ENCODE measurements around the gene ACBD4. TPM values are rescaled to one million over a fixed set of nuclear protein-coding genes. Genes with fewer than 3 reads are reported as not detected.

Gene ACBD4
- total and polyA plus RNA-seq, 2 of the 13 experiments (the other 11 are each of a cell fraction or from before 2014, with no cell fraction given), result 16.1 to 26.9 TPM

GRCh38 chr17:45172541-45173286 lies 37.2 kb downstream of the ACBD4 start (continued):
- TF ChIP-seq ZNF724P (CRISPR knock-in tag; IDR thresholded peaks at IDR 0.05; ENCODE audit: borderline replicate concordance), result peak; percentile 85
- peak; percentile 39; the same call in 1 of the 2 replicates for TF ChIP-seq MZF1 (CRISPR knock-in tag; IDR thresholded peaks at IDR 0.05; ENCODE audit: borderline replicate concordance)
- TF ChIP-seq SNAPC2 (CRISPR knock-in tag; IDR thresholded peaks at IDR 0.05), result no peak
- TF ChIP-seq, protein P1, sequence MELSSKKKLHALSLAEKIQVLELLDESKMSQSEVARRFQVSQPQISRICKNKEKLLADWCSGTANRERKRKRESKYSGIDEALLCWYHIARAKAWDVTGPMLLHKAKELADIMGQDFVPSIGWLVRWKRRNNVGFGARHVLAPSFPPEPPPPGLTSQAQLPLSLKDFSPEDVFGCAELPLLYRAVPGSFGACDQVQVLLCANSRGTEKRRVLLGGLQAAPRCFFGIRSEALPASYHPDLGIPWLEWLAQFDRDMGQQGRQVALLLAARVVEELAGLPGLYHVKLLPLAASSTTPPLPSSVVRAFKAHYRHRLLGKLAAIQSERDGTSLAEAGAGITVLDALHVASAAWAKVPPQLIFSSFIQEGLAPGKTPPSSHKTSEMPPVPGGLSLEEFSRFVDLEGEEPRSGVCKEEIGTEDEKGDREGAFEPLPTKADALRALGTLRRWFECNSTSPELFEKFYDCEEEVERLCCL (CRISPR knock-in tag; IDR thresholded peaks at IDR 0.05; ENCODE audit: borderline replicate concordance), result no peak
- peak; percentile 71; the same call in 1 of the 2 replicates for TF ChIP-seq ZNF331 (CRISPR knock-in tag; IDR thresholded peaks at IDR 0.05)
- TF ChIP-seq, protein P2, sequence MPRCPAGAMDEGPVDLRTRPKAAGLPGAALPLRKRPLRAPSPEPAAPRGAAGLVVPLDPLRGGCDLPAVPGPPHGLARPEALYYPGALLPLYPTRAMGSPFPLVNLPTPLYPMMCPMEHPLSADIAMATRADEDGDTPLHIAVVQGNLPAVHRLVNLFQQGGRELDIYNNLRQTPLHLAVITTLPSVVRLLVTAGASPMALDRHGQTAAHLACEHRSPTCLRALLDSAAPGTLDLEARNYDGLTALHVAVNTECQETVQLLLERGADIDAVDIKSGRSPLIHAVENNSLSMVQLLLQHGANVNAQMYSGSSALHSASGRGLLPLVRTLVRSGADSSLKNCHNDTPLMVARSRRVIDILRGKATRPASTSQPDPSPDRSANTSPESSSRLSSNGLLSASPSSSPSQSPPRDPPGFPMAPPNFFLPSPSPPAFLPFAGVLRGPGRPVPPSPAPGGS (CRISPR knock-in tag; IDR thresholded peaks at IDR 0.05), result peak; percentile 31; the same call in 1 of the 2 replicates
- TF ChIP-seq ZNF543 (CRISPR knock-in tag; IDR thresholded peaks at IDR 0.05), result peak; percentile 84
- no peak for TF ChIP-seq ZNF720 (CRISPR knock-in tag; IDR thresholded peaks at IDR 0.05)
- TF ChIP-seq HOXA3 (CRISPR knock-in tag; IDR thresholded peaks at IDR 0.05), result peak; percentile 64
- TF ChIP-seq, protein P3, sequence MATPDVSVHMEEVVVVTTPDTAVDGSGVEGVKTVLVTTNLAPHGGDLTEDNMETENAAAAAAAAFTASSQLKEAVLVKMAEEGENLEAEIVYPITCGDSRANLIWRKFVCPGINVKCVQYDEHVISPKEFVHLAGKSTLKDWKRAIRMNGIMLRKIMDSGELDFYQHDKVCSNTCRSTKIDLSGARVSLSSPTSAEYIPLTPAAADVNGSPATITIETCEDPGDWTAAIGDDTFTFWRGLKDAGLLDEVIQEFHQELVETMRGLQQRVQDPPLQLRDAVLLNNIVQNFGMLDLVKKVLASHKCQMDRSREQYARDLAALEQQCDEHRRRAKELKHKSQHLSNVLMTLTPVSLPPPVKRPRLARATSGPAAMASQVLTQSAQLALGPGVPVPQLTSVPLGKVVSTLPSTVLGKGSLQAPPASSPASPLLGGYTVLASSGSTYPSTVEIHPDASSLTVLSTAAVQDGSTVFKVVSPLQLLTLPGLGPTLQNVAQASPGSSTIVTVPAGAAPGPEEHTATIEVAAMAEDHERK (CRISPR knock-in tag; IDR thresholded peaks at IDR 0.05; ENCODE audit: low read depth), result no peak
- TF ChIP-seq ZNF138 (CRISPR knock-in tag; IDR thresholded peaks at IDR 0.05; ENCODE audit: low read depth), result peak; percentile 83; the same call in 1 of the 2 replicates
- TF ChIP-seq RXRB (CRISPR knock-in tag; IDR thresholded peaks at IDR 0.05; ENCODE audit: borderline replicate concordance), result peak; percentile 77; the same call in 1 of the 2 replicates
- no peak for TF ChIP-seq ZNF10 (CRISPR knock-in tag; IDR thresholded peaks at IDR 0.05; ENCODE audit: borderline replicate concordance, low read depth)
- TF ChIP-seq ZNF280D (CRISPR knock-in tag; IDR thresholded peaks at IDR 0.05), result 0 out of 2 replicates have a peak, but pooled peaks have one; percentile 17
- peak; percentile 74; the same call in 1 of the 2 replicates for TF ChIP-seq SALL2 (CRISPR knock-in tag; IDR thresholded peaks at IDR 0.05)
- no peak for TF ChIP-seq PLRG1 (conservative IDR thresholded peaks at IDR 0.05)
- peak; percentile 80 for TF ChIP-seq ZFP1 (CRISPR knock-in tag; IDR thresholded peaks at IDR 0.05)
- peak; percentile 82 for TF ChIP-seq YY1 (IDR thresholded peaks at IDR 0.05; ENCODE audit: insufficient read depth, insufficient replicate concordance, low read depth, low read length)
- TF ChIP-seq STAT5B (CRISPR knock-in tag; IDR thresholded peaks at IDR 0.05), result no peak
- TF ChIP-seq ZNF614 (CRISPR knock-in tag; IDR thresholded peaks at IDR 0.05; ENCODE audit: borderline replicate concordance), result peak; percentile 80; the same call in 1 of the 2 replicates
- TF ChIP-seq GABPA (IDR thresholded peaks at IDR 0.05; ENCODE audit: low read depth, low read length), result peak; percentile 60
- TF ChIP-seq GABPA (CRISPR knock-in tag; IDR thresholded peaks at IDR 0.05; ENCODE audit: low read depth), result peak; percentile 91
- TF ChIP-seq ZNF205 (CRISPR knock-in tag; IDR thresholded peaks at IDR 0.05), result peak; percentile 72; the same call in 1 of the 2 replicates
- no peak for TF ChIP-seq ZNF776 (CRISPR knock-in tag; IDR thresholded peaks at IDR 0.05)
